ENCODE results near the gene NARS2.
A peak's percentile ranks its signal among the peaks of the same experiment; 100 is the strongest.

Gene NARS2

DNA sequence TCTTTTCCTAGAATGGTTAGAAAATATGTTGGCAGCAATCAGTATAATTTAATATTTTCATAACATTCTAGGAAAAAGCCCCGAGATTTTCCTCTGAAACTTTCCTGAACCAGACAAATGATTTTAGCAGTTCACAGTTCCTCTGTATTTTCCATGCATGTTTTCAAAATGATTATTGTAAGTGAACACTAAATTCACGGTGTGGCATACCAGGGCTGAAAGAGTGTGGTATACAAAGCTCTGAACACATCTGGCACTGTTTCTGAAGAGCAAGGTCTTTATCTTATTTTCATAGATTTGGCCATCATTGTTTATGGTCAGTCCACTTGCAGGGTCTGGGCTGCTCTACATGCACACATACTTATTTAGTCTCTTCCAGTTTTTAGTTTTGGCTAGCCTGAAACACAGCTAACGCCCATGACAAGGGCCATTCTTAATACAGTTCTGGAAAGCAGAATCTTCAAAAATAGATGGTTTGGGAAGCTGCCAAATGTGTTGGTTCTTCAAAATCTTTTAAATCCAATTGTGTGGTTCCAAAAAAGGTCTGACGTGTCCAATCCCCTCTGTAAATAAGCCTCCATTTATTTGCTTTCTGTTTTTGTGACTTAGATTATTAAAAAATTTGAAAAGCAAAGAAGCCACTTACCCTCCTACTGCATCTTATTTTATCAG lies 149.1 kb downstream of the NARS2 start:
- DNase-seq = no peak
- intact Hi-C loops (cut with DNase I) = loop anchor here (10.0 kb wide), 1 partner anchor 431 kb away; the partner anchor contains the start of gene INTS4

DNA sequence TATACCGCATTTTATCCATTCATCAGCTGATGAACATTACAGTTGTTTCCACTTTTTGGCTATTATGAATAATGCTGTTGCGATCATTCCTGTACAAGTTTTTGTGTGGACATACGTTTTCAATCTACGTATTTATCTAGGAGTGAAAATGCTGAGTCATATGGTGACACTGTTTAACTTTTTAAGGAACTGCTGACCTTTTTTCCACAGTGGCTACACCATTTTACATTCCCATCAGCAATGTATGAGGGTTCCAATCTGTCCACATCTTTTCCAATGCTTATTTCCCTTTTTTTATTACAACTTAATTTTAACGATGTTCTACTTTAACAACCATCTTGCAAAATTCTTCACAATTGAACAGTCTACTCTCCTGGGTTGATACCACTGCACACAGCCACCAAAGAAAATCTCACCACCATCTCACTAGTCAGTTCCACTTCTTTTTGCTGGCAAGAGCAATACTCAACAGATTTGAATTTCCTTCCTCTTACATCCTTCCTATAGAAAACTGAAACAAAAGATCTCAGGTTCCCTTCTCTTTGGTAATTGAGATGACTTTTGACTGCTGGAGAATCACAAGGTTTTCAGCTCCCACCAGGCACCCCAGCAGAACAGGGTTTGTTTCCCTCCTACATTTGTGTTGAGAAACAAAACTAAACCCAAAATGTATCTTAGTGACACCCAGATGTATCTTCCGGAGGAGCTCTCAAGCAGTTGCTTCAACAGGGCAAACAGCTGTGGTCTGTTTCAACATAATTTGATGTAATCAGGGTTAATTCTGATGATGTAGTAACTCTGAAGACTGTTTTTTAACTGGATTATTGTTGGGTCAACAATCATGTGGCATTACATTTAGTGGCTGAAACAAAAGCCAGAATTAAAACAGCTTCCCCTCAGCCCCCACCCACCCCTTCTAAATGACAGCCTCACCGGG lies 150.1 kb downstream of the NARS2 start:
- no peak for DNase-seq
- intact Hi-C loops (cut with DNase I) = loop anchor here (10.0 kb wide), 1 partner anchor 430 kb away; the partner anchor contains the start of gene INTS4

DNA sequence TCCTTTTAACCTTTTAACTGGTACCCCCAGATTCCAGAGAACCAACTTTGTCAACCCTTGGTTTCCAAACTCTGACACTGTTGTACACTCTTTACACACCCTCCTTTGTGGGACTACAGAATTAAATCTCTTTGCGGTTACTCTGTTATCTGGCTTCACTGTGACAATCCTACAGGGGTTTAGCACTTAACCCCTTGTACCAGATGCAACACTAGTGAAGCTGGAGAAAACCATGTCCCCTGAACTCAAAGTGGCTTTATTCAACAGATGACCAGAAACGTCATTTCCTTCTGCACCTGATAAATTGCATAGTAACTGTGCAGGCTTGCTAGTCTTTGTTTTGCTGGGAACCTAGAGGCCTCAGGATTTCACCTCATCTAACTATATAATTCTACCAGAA lies 151.4 kb downstream of the NARS2 start:
- DNase-seq = no peak
- intact Hi-C loops (cut with DNase I) = loop anchor here (10.0 kb wide), 1 partner anchor 428 kb away; the partner anchor contains the start of gene INTS4

GRCh38 chr11:78420796-78421209 lies 153.9 kb downstream of the NARS2 start:
- intact Hi-C loops (cut with DNase I) = loop anchor here (10.0 kb wide), 1 partner anchor 426 kb away; the partner anchor contains the start of gene INTS4
- DNase-seq = peak in 12 of 42 donors; percentile 8 to 45 (median 20)

- intact Hi-C loops (cut with DNase I) = loop anchor here (10.0 kb wide), 1 partner anchor 426 kb away; the partner anchor contains the start of gene INTS4
- peak; percentile 45 to 95 (median 82) for DNase-seq
Measured at GRCh38 chr11:78420255-78420764, 154.4 kb downstream of the NARS2 start.

DNA sequence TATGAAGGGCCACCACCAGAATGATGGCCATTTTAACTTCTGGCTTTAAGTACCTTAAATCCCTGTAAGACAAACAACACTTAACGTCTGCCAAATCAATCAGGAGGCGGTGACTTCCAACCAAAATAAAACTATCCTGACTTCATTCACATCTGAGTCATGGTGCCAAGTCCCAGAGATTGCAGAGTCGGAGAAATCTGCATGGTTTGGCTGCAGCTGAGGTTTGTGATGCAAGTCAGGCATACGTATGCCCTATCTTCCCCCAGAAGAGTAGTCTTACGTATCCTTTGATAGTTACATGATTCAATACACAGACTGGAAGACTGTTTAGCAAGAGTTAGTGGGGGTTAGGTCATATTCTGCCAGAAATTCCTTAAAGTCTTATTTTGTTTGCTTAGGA lies 155.3 kb downstream of the NARS2 start:
- peak in 12 of 42 donors; percentile 10 to 62 (median 28) for DNase-seq
- intact Hi-C loops (cut with DNase I) = loop anchor here (5.0 to 10.0 kb wide), 3 partner anchors 87 to 192 kb away; partner anchors contain the start of gene NARS2

- intact Hi-C loops (cut with DNase I) = loop anchor here (5.0 to 10.0 kb wide), 3 partner anchors 86 to 191 kb away; partner anchors contain the start of gene NARS2
- DNase-seq = peak in 2 of 42 donors; percentile 14 to 49
Measured at GRCh38 chr11:78418584-78419211, 156.0 kb downstream of the NARS2 start.

- peak; percentile 34 to 93 (median 85) for DNase-seq
Measured at GRCh38 chr11:78417888-78418583, 156.6 kb downstream of the NARS2 start.

GRCh38 chr11:78417175-78417887 lies 157.3 kb downstream of the NARS2 start, which contains the start of gene GAB2:
TSS of gene GAB2 (minus strand) at chr11:78417820. CDS start at chr11:78417720, 100 bp downstream.
- intact Hi-C loops (cut with DNase I) = loop anchor here (5.0 to 10.0 kb wide), 3 partner anchors 85 to 190 kb away; partner anchors contain the start of gene NARS2
- peak in 9 of 42 donors; percentile 13 to 39 (median 23) for DNase-seq

More at GRCh38 chr11:78417888-78418583, 156.6 kb downstream of the NARS2 start:
- intact Hi-C loops (cut with DNase I) = loop anchor here (5.0 to 10.0 kb wide), 3 partner anchors 86 to 191 kb away; partner anchors contain the start of gene NARS2

- DNase-seq = peak; percentile 66 to 94 (median 84)
- intact Hi-C loops (cut with DNase I) = loop anchor here (5.0 to 10.0 kb wide), 3 partner anchors 84 to 189 kb away; partner anchors contain the start of gene NARS2
Measured at GRCh38 chr11:78416285-78417174, 158.1 kb downstream of the NARS2 start.

- DNase-seq = no peak
- intact Hi-C loops (cut with DNase I) = loop anchor here (5.0 to 10.0 kb wide), 3 partner anchors 83 to 188 kb away; partner anchors contain the start of gene NARS2
Measured at GRCh38 chr11:78415338-78415737, 159.3 kb downstream of the NARS2 start.

DNA sequence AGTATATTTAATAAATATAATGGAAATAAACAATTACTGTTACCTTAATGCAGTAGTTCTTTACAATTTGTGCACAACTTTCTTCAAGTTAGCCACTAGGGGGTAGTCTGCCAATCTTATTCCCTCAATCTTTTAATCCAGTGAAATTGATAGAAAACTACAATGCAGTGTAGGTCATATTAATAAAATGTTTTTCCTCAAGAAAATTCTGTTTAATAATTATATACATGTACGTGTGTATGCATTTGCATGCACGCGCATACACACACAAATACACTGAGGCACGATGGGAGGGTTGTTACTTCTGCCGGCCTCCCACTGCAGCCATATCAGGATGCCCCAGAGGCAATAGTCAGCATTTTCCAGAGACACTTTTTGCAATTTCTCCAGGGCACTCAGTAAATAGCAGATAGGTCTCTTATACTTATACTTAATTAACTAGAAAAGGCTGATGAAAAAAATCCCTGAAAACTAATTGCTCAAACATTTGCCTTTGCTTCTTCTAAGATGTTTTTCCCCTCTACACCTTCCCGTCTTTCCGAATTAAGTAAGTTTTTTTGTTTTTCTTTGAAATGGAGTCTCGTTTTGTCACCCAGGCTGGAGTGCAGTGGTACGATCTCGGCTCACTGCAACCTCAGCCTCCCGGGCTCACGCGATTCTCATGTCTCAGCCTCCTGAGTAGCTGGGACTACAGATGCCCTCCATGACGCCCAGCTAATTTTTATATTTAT lies 160.2 kb downstream of the NARS2 start:
- intact Hi-C loops (cut with DNase I) = loop anchor here (5.0 to 10.0 kb wide), 3 partner anchors 82 to 187 kb away; partner anchors contain the start of gene NARS2
- no peak for DNase-seq

DNA sequence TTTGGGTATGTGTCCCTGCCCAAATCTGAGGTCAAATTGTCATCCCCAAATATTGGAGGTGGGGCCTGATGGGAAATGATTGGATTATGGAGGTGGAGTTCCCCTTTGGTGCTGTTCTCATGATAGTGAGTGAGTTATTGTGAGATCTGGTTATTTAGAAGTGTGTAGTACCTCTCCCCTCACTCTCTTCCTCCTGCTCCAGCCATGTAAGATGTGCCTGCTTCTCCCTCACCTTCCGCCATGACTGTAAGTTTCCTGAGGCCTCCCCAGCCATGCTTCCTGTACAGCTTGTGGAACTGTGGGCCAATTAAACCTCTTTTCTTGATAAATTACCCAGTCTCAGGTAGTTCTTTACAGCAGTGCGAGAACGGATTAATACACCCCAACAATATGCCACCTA lies 166.0 kb downstream of the NARS2 start:
- DNase-seq = no peak
- intact Hi-C loops (cut with DNase I) = no loop called here

- no peak for DNase-seq
- intact Hi-C loops (cut with DNase I) = no loop called here
Measured at GRCh38 chr11:78406568-78407196, 168.0 kb downstream of the NARS2 start.

- DNase-seq = no peak
- intact Hi-C loops (cut with DNase I) = no loop called here
Measured at GRCh38 chr11:78405805-78406204, 168.9 kb downstream of the NARS2 start.

All from head of caudate nucleus (tissue), 42 donors.